HepG2 (cell line): ENCODE results near the gene TSHZ2. TPM values are rescaled to one million over a fixed set of nuclear protein-coding genes. Genes with fewer than 3 reads are reported as not detected.

ENCODE experiments used
- BORCS8-MEF2B ChIP-seq: sonication (generic); formaldehyde crosslinking; IDR thresholded peaks from 2 replicates; pipeline ENCODE4 v1.8.0; 2022; ENCODE audit warnings: mild to moderate bottlenecking, missing genetic modification reagents
- DDIT3 ChIP-seq: sonication (generic); formaldehyde crosslinking; IDR thresholded peaks from 2 replicates; pipeline ENCODE4 v1.4.0; 2020; ENCODE audit warnings: mild to moderate bottlenecking, missing genetic modification reagents
- ELF1 ChIP-seq: sonication (generic); formaldehyde crosslinking; IDR thresholded peaks from 2 replicates; pipeline ENCODE4 v1.4.0; 2020; ENCODE audit warnings: missing genetic modification reagents
- ETS1 ChIP-seq: sonication (generic); formaldehyde crosslinking; IDR thresholded peaks from 2 replicates; pipeline ENCODE4 v1.4.0; 2020; ENCODE audit warnings: missing genetic modification reagents
- FLYWCH1 ChIP-seq: sonication (generic); formaldehyde crosslinking; IDR thresholded peaks from 2 replicates; pipeline ENCODE4 v1.8.1; 2023; ENCODE audit warnings: mild to moderate bottlenecking, missing genetic modification reagents
- KMT2A ChIP-seq: sonication (generic); formaldehyde crosslinking; IDR thresholded peaks from 2 replicates; pipeline ENCODE4 v1.4.0; 2020; ENCODE audit warnings: missing genetic modification reagents
- PHF21A ChIP-seq: sonication (generic); formaldehyde crosslinking; IDR thresholded peaks from 2 replicates; pipeline ENCODE4 v1.5.0; 2020; ENCODE audit warnings: mild to moderate bottlenecking, missing genetic modification reagents
- SMAD1 ChIP-seq: sonication (generic); formaldehyde crosslinking; IDR thresholded peaks from 2 replicates; pipeline ENCODE4 v1.4.0; 2020; ENCODE audit warnings: missing genetic modification reagents, low read depth, mild to moderate bottlenecking, borderline replicate concordance
- THRA ChIP-seq: sonication (generic); formaldehyde crosslinking; IDR thresholded peaks from 2 replicates; pipeline ENCODE4 v1.4.0; 2020; ENCODE audit warnings: missing genetic modification reagents, borderline replicate concordance
- TP53 ChIP-seq: sonication (generic); formaldehyde crosslinking; conservative IDR thresholded peaks from 2 replicates; pipeline ENCODE4 v1.4.0; 2020; ENCODE audit warnings: missing genetic modification reagents
- ZFP36L2 ChIP-seq: sonication (generic); formaldehyde crosslinking; IDR thresholded peaks from 2 replicates; pipeline ENCODE4 v1.4.0; 2020; ENCODE audit warnings: missing genetic modification reagents
- ZFYVE20 ChIP-seq: sonication (generic); formaldehyde crosslinking; IDR thresholded peaks from 2 replicates; pipeline ENCODE4 v1.8.0; 2023; ENCODE audit warnings: low read depth, mild to moderate bottlenecking, moderate library complexity, missing genetic modification reagents, borderline replicate concordance
- ZNF740 ChIP-seq: sonication (generic); formaldehyde crosslinking; IDR thresholded peaks from 2 replicates; pipeline ENCODE4 v1.4.0; 2020; ENCODE audit warnings: missing genetic modification reagents
- ZSCAN30 ChIP-seq: sonication (generic); formaldehyde crosslinking; IDR thresholded peaks from 2 replicates; pipeline ENCODE4 v1.5.0; 2020; ENCODE audit warnings: mild to moderate bottlenecking, missing genetic modification reagents
- polyA plus RNA-seq, 8 experiments: library from polyadenylated mRNA; depleted of rRNA in 3 of 8; stranded (reverse) in 7 of 8; unstranded in 1 of 8; fragments of >200 nt; fragmentation: Illumina TruSeq in 4 of 8; extraction: Trizol in 4 of 8; gene quantifications; 2 replicates each; pipeline versions ENCODE4 v1.2.1 to v1.2.3, GENCODE V29; 2011 to 2016; ENCODE audit warnings: low read depth in 4 of 8, missing spikeins in 1 of 8, mixed read lengths in 1 of 8; ENCODE audit not compliant: insufficient read depth in 1 of 8
- total RNA-seq, 5 experiments: library from RNA; depleted of rRNA; stranded (reverse); fragments of >200 nt; fragmentation: Illumina TruSeq; extraction: Trizol; gene quantifications; 2 replicates each; pipeline ENCODE4 v1.2.3, GENCODE V29; 2016; ENCODE audit warnings: low read depth in 1 of 5
- TF ChIP-seq, protein P1 (sequence below): sonication (generic); formaldehyde crosslinking; IDR thresholded peaks from 2 replicates; pipeline ENCODE4 v1.4.0; 2020; ENCODE audit warnings: mild to moderate bottlenecking, missing genetic modification reagents, borderline replicate concordance

Gene TSHZ2
- total and polyA plus RNA-seq, 2 of the 13 experiments (the other 11 are each of a cell fraction or from before 2014, with no cell fraction given), result 0.01 TPM; not detected in 1

DNA sequence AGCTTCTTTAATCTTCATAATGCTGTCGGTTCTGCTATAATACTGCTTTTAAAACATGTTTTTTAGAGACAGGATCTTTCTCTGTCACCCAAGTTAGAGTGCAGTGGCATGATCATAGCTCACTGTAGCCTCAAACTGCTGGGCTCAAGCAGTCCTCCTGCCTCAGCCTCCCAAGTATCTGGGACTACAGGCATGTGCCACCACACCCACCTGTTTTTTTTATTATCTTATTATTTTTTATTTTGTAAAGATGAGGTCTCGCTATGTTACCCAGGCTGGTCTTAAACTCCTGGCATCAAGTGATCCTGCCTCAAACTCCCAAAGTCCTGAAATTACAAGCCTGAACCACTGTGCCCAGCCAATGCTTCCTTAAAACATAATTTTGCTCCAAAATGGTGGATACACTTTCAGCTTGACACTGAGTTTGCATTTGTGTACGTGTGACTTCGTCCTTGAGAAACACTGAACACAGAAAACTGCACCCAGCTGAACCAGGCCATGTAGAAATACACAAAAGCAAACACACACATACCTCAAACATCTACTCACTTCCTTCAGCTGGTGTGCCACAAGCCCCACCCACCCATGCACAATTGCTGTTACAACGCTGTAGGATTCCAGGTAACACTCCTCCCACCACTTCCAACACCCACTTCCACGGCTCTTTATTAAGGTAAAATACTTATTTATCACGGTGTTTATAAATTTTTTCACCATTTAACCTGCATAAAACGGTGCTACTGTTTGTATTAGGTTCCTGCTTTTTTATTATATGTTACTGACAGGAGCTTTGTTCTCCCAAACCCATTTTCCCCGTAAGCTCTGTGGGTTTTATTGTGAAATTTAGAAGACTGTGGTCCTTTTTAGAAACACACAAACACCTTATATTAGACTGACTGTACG is 109.1 kb downstream of the TSHZ2 start (continued):
- no peak for TF ChIP-seq ZFYVE20
- TF ChIP-seq ZFP36L2 (CRISPR knock-in tag), result 0 out of 2 replicates have a peak, but pooled peaks have one; percentile 49
- no peak for TF ChIP-seq SMAD1 (CRISPR knock-in tag)
- peak; percentile 91 for TF ChIP-seq THRA (CRISPR knock-in tag)
- TF ChIP-seq PHF21A (CRISPR knock-in tag), result peak; percentile 64; the same call in 1 of the 2 replicates
- peak; percentile 25; the same call in 1 of the 2 replicates for TF ChIP-seq KMT2A (CRISPR knock-in tag)
- no peak for TF ChIP-seq TP53 (CRISPR knock-in tag)
- no peak for TF ChIP-seq ETS1 (CRISPR knock-in tag)
- no peak for TF ChIP-seq DDIT3
- TF ChIP-seq BORCS8-MEF2B (CRISPR knock-in tag), result no peak
- peak; percentile 61 for TF ChIP-seq ELF1 (CRISPR knock-in tag)
- TF ChIP-seq, protein P1, sequence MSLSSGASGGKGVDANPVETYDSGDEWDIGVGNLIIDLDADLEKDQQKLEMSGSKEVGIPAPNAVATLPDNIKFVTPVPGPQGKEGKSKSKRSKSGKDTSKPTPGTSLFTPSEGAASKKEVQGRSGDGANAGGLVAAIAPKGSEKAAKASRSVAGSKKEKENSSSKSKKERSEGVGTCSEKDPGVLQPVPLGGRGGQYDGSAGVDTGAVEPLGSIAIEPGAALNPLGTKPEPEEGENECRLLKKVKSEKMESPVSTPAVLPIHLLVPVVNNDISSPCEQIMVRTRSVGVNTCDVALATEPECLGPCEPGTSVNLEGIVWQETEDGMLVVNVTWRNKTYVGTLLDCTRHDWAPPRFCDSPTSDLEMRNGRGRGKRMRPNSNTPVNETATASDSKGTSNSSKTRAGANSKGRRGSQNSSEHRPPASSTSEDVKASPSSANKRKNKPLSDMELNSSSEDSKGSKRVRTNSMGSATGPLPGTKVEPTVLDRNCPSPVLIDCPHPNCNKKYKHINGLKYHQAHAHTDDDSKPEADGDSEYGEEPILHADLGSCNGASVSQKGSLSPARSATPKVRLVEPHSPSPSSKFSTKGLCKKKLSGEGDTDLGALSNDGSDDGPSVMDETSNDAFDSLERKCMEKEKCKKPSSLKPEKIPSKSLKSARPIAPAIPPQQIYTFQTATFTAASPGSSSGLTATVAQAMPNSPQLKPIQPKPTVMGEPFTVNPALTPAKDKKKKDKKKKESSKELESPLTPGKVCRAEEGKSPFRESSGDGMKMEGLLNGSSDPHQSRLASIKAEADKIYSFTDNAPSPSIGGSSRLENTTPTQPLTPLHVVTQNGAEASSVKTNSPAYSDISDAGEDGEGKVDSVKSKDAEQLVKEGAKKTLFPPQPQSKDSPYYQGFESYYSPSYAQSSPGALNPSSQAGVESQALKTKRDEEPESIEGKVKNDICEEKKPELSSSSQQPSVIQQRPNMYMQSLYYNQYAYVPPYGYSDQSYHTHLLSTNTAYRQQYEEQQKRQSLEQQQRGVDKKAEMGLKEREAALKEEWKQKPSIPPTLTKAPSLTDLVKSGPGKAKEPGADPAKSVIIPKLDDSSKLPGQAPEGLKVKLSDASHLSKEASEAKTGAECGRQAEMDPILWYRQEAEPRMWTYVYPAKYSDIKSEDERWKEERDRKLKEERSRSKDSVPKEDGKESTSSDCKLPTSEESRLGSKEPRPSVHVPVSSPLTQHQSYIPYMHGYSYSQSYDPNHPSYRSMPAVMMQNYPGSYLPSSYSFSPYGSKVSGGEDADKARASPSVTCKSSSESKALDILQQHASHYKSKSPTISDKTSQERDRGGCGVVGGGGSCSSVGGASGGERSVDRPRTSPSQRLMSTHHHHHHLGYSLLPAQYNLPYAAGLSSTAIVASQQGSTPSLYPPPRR (CRISPR knock-in tag), result no peak; the same call in 1 of the 2 replicates
- TF ChIP-seq ZNF740 (CRISPR knock-in tag), result no peak
- TF ChIP-seq ZSCAN30 (CRISPR knock-in tag), result no peak
- no peak for TF ChIP-seq FLYWCH1
